Measurements from ENCODE around the gene DDX52.
A peak's percentile ranks its signal among the peaks of the same experiment; 100 is the strongest.
"Not testable (repeated sequence)": the region's sequence is repeated elsewhere in the genome, so short reads cannot be mapped to it uniquely, and the experiment has no call there.

DDX52 gene

GRCh38 chr17:37650419-37651003 is 7.3 kb upstream of the DDX52 start:
- DNase-seq = no peak

GRCh38 chr17:37648555-37648954 is 5.3 kb upstream of the DDX52 start:
- no peak for DNase-seq

GRCh38 chr17:37647856-37648255 is 4.6 kb upstream of the DDX52 start:
- DNase-seq = no peak

- no peak for DNase-seq
Measured at GRCh38 chr17:37643869-37644268, 623 bp upstream of the DDX52 start.

- DNase-seq = no peak
Measured at GRCh38 chr17:37642681-37643080, 565 bp downstream of the DDX52 start.

- DNase-seq = no peak
Measured at GRCh38 chr17:37640015-37640414, 3.2 kb downstream of the DDX52 start.

- DNase-seq = no peak
Measured at GRCh38 chr17:37637956-37638355, 5.3 kb downstream of the DDX52 start.

- not testable (repeated sequence) for DNase-seq
Measured at GRCh38 chr17:37616430-37616829, 26.8 kb downstream of the DDX52 start.

GRCh38 chr17:37614823-37615222 is 28.4 kb downstream of the DDX52 start:
- no peak for DNase-seq

- no peak for DNase-seq
Measured at GRCh38 chr17:37614391-37614790, 28.9 kb downstream of the DDX52 start.

- DNase-seq = no peak
Measured at GRCh38 chr17:37610971-37611370, 32.3 kb downstream of the DDX52 start.

GRCh38 chr17:37610041-37610420 is 33.2 kb downstream of the DDX52 start:
- not testable (repeated sequence) for DNase-seq

GRCh38 chr17:37609170-37610040 is 33.8 kb downstream of the DDX52 start, which contains the start of gene SYNRG:
SYNRG (minus strand) TSS chr17:37609418; CDS start chr17:37609355, 63 bp downstream.
- DNase-seq = peak; percentile 93

GRCh38 chr17:37608351-37609169 is 34.7 kb downstream of the DDX52 start:
- DNase-seq = no peak

- DNase-seq = no peak
Measured at GRCh38 chr17:37607637-37608331, 35.5 kb downstream of the DDX52 start.

- DNase-seq = no peak
Measured at GRCh38 chr17:37605813-37606505, 37.3 kb downstream of the DDX52 start.

GRCh38 chr17:37605081-37605480 is 38.2 kb downstream of the DDX52 start:
- no peak for DNase-seq

- no peak for DNase-seq
Measured at GRCh38 chr17:37604556-37604955, 38.7 kb downstream of the DDX52 start.

GRCh38 chr17:37598145-37598544 is 45.1 kb downstream of the DDX52 start:
- no peak for DNase-seq

GRCh38 chr17:37592291-37592690 is 51.0 kb downstream of the DDX52 start:
- no peak for DNase-seq

GRCh38 chr17:37585066-37585465 is 58.2 kb downstream of the DDX52 start:
- DNase-seq = no peak

- DNase-seq = no peak
Measured at GRCh38 chr17:37576281-37576680, 67.0 kb downstream of the DDX52 start.
